GM10248 (cell line): ENCODE data around the gene SERPINB12.

Experiments used
- CTCF ChIA-PET: fragments of 300-600 bp; sonication (Branson Sonifier 250); formaldehyde crosslinking; extraction: SDS; loops from one replicate; lab custom pipeline; 2021; ENCODE audit warnings: antibody characterized with exemption; lab: Yijun Ruan, JAX
- POLR2A ChIA-PET: fragments of 350-650 bp; sonication (Branson Sonifier 250); formaldehyde crosslinking; extraction: SDS; loops from one replicate; lab custom pipeline; 2020; ENCODE audit warnings: antibody characterized with exemption; lab: Yijun Ruan, JAX
- DNase-seq: peaks from one replicate; pipeline ENCODE4 v3.0.0; 2012; ENCODE audit errors: extremely low spot score
- TF ChIP-seq, protein P1 (sequence below): IDR thresholded peaks from 2 replicates; pipeline ENCODE4 v1.5.1; 2012; ENCODE audit warnings: mild to moderate bottlenecking, low read depth; ENCODE audit errors: extremely low read depth, missing control alignments, control extremely low read depth

Gene SERPINB12

DNA sequence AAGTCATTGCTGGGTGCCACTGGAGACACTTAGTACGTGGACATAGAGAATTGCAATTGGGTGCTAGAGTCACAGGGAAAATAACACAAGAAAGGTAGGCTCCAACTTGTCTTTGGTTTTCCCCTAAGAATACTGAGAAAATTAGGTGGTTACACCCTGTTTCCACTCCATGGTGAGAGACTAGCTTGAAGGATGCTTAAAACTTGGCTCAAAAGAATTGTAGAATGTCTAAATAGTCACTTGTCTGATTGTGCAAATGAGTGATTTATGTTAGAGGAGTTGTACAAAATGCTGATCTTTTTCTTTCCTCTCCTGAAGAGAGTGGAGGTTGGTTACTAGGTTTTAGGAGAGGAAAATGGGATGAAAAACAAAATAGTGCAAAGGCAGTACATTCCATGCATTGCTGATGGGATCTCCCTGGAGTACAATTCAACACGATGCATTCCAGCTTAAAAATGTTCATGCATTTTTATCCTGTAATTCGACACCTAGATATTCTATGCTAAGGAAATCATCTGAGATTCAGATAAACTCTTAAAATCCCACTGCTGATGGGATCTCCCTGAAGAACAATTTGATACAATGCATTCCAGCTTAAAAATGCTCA is 2.2 kb upstream of the SERPINB12 start:
- DNase-seq, result no peak
- ChIA-PET CTCF (interaction anchor here (0.7 to 1.0 kb wide), 2 partner anchors 10 to 15 kb away, joined by 3 read pairs; no protein-coding TSS in a partner anchor), POLR2A (no interaction called here)
- TF ChIP-seq, protein P1, sequence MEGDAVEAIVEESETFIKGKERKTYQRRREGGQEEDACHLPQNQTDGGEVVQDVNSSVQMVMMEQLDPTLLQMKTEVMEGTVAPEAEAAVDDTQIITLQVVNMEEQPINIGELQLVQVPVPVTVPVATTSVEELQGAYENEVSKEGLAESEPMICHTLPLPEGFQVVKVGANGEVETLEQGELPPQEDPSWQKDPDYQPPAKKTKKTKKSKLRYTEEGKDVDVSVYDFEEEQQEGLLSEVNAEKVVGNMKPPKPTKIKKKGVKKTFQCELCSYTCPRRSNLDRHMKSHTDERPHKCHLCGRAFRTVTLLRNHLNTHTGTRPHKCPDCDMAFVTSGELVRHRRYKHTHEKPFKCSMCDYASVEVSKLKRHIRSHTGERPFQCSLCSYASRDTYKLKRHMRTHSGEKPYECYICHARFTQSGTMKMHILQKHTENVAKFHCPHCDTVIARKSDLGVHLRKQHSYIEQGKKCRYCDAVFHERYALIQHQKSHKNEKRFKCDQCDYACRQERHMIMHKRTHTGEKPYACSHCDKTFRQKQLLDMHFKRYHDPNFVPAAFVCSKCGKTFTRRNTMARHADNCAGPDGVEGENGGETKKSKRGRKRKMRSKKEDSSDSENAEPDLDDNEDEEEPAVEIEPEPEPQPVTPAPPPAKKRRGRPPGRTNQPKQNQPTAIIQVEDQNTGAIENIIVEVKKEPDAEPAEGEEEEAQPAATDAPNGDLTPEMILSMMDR, result no peak

DNA sequence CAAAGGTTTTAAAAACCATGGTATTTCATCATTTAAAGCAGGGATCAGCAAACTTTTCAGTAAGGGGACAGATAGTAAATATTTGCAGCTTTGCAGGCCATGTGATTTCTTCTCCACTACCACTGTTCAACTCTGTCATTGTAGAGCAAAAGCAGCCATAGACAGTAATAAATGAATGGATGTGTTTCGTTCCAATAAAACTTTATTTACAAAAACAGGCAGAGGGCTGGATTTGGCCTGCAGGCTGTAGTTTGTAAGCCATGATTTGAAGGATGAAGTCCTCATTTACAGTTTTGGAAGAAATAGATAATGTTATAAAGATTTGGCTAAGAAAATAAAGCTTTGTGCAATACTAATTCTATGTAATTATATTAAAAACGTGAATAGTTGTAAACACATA is 1.8 kb downstream of the SERPINB12 start:
- no peak for DNase-seq
- TF ChIP-seq, protein P1, result no peak
- ChIA-PET POLR2A (no interaction called here), CTCF (interaction anchor here (1.2 to 1.5 kb wide), 3 partner anchors 9 to 26 kb away, joined by 4 to 5 read pairs (median 4); no protein-coding TSS in a partner anchor)

DNA sequence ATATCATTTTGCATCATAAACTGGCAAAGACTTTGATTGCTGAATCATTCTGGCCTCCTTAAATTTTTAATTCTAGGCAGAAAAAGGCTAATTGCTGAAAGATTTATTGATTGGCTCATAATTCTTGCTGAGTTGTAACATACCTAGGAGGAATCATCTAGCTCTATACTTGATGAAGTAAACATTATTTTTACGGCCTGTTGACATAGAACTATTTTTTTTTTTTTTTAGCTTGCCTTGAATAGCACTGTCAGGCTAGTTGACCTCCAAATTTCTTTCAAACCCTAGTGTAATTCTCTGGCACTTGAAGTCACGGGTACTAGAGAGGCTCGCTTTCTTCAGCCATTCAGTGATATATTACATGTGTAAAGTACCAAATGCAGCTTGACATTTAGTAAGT is 2.8 kb downstream of the SERPINB12 start:
- no peak for DNase-seq
- POLR2A ChIA-PET, result interaction anchor here (0.6 kb wide), 1 partner anchor 1011 kb away, joined by 3 read pairs; no protein-coding TSS in a partner anchor
- CTCF ChIA-PET, result interaction anchor here (0.9 to 1.9 kb wide), 5 partner anchors 10 to 33 kb away, joined by 4 to 7 read pairs (median 6); no protein-coding TSS in a partner anchor
- TF ChIP-seq, protein P1, result no peak

DNA sequence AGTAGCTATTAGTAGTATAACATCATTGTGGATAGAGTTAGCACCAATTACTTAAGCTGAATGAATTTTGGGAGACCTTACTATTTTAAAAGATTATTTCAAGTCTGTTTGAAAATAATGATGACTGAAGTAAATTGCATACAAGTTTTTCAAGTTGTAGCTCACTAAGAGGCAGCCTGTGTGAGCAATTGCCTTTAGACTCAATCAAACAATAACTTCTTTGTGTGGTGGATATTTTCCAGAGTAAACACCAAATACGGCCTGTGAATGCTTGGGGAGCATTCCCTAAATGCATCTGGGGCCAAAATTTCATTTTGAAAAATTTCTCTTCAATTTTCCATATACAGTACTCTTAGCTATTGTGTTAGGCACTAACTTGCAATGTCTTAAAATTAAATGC is 7.9 kb downstream of the SERPINB12 start:
- TF ChIP-seq, protein P1, result no peak
- POLR2A ChIA-PET, result no interaction called here
- CTCF ChIA-PET, result interaction anchor here (0.6 to 2.2 kb wide), 7 partner anchors 9 to 488 kb away, joined by 3 to 6 read pairs (median 3); no protein-coding TSS in a partner anchor
- no peak for DNase-seq

DNA sequence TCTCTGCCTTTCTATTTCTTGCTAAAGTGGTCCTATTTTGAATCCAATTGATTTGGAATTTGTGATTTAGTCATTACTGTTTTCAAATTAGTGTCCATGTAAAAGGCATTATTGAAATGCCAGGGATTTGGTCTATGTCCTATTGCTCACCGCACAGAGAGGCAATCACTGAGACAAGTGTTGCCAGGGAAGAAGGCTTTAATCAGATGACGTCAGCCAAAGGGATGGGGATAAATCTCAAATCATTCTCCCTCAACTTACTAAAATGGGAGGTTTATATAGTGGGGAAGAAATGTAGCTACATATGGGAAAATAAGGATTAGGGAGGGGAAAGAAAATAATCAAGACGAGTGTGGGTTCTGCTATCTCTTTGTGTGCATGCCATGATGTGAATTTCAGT is 9.6 kb downstream of the SERPINB12 start:
- ChIA-PET POLR2A (no interaction called here), CTCF (interaction anchor here (1.1 to 1.5 kb wide), 2 partner anchors 19 to 24 kb away, joined by 3 read pairs; no protein-coding TSS in a partner anchor)
- no peak for DNase-seq

DNA sequence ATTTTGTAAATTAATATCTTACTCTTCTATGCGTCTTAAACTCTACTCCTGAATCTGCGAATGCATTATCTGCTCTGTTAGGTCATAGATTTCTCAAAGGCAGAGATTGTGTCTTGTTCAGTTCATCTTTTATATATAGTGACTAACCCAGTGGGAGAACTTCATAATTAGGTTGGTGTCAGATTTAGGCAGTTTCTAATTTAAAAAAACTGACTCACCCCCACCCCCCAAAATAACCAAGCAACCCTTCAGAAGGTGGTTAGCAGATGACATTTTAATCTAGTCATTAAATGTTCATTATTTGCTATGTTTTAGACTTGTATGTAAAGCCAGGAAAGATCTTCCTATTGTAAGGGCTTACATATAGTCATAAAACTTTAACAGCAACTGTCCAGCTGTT is 10.4 kb downstream of the SERPINB12 start:
- ChIA-PET POLR2A (no interaction called here), CTCF (interaction anchor here (0.9 to 1.1 kb wide), 2 partner anchors 24 to 34 kb away, joined by 3 to 4 read pairs; no protein-coding TSS in a partner anchor)

More for the DNA sequence above, 9.6 kb downstream of the SERPINB12 start:
- TF ChIP-seq, protein P1, result no peak

More for the DNA sequence above, 10.4 kb downstream of the SERPINB12 start:
- no peak for DNase-seq
- TF ChIP-seq, protein P1, result no peak
